ENCODE measurements around the gene KAT14. TPM values are rescaled to one million over a fixed set of nuclear protein-coding genes. Genes with fewer than 3 reads are reported as not detected.

The KAT14 gene
- polyA plus RNA-seq, 1 donor (not counting 4 experiments of a cell fraction or from before 2014, with no cell fraction given), result 9.8 TPM

GRCh38 chr20:18090044-18090443, 47.6 kb upstream of the KAT14 start:
- FAIRE-seq, result no peak

GRCh38 chr20:18090477-18090876, 47.2 kb upstream of the KAT14 start:
- H3K9me1 ChIP-seq (ENCODE audit: control insufficient read depth, extremely low read depth, insufficient read depth, low read length), result no peaks in the 10 kb centered on the region
- H3K9me3 ChIP-seq (ENCODE audit: control insufficient read depth, low read depth, low read length), result no peaks in the 10 kb centered on the region
- H2AFZ ChIP-seq (ENCODE audit: control insufficient read depth, low read length), result no peak overlapping the region
- H4K20me1 ChIP-seq (ENCODE audit: control insufficient read depth, extremely low read depth, insufficient read depth, low read length), result no peaks in the 10 kb centered on the region
- H3K4me3 ChIP-seq (ENCODE audit: control insufficient read depth in 2 of 3, extremely low read depth in 1 of 3, insufficient read depth in 2 of 3, low read depth in 1 of 3, low read length in 3 of 3), result no peak overlapping the region
- dilution Hi-C loops (cut with MboI; ENCODE audit: extremely low pct_ligation_motif_present, low sequenced_read_pairs), result no loop called here
- no peaks in the 10 kb centered on the region for H3K36me3 ChIP-seq (ENCODE audit: control insufficient read depth in 2 of 2, extremely low read depth in 1 of 2, insufficient read depth in 2 of 2, low read length in 2 of 2)
- H3K9ac ChIP-seq (ENCODE audit: control insufficient read depth, extremely low read depth, insufficient read depth, low read length), result no peak overlapping the region
- no peak overlapping the region for H3K27ac ChIP-seq (ENCODE audit: control insufficient read depth, insufficient read depth, low read length)
- DNase-seq (ENCODE audit: low read depth, low spot score) (no peak), FAIRE-seq (no peak)
- H3K79me2 ChIP-seq (ENCODE audit: control insufficient read depth, insufficient read depth, low read length), result no peaks in the 10 kb centered on the region
- no peaks in the 10 kb centered on the region for H3K4me1 ChIP-seq (ENCODE audit: control insufficient read depth, extremely low read depth, insufficient read depth, low read length)
- no peaks in the 10 kb centered on the region for H3K27me3 ChIP-seq (ENCODE audit: control insufficient read depth, extremely low read depth, insufficient read depth, low read length)
- TF ChIP-seq CTCF (optimal IDR thresholded peaks at IDR 0.05 in 1 of 3, IDR thresholded peaks at IDR 0.05 in 1 of 3, conservative IDR thresholded peaks at IDR 0.05 in 1 of 3; ENCODE audit: extremely low read depth in 1 of 3, insufficient read depth in 2 of 3, low read length in 3 of 3) (no peak), EZH2 (IDR thresholded peaks at IDR 0.05; ENCODE audit: low read length) (no peak)
- H3K4me2 ChIP-seq (ENCODE audit: control insufficient read depth, extremely low read depth, insufficient read depth, low read depth, low read length), result no peak overlapping the region

More at GRCh38 chr20:18090044-18090443, 47.6 kb upstream of the KAT14 start:
- H3K9me3 ChIP-seq (ENCODE audit: control insufficient read depth, low read depth, low read length), result no peaks in the 10 kb centered on the region
- dilution Hi-C loops (cut with MboI; ENCODE audit: extremely low pct_ligation_motif_present, low sequenced_read_pairs), result no loop called here
- no peak overlapping the region for H3K27ac ChIP-seq (ENCODE audit: control insufficient read depth, insufficient read depth, low read length)
- no peak overlapping the region for H3K4me3 ChIP-seq (ENCODE audit: control insufficient read depth in 2 of 3, extremely low read depth in 1 of 3, insufficient read depth in 2 of 3, low read depth in 1 of 3, low read length in 3 of 3)
- H2AFZ ChIP-seq (ENCODE audit: control insufficient read depth, low read length), result no peak overlapping the region
- no peaks in the 10 kb centered on the region for H3K9me1 ChIP-seq (ENCODE audit: control insufficient read depth, extremely low read depth, insufficient read depth, low read length)
- no peaks in the 10 kb centered on the region for H3K79me2 ChIP-seq (ENCODE audit: control insufficient read depth, insufficient read depth, low read length)
- H3K4me1 ChIP-seq (ENCODE audit: control insufficient read depth, extremely low read depth, insufficient read depth, low read length), result no peaks in the 10 kb centered on the region
- no peaks in the 10 kb centered on the region for H3K36me3 ChIP-seq (ENCODE audit: control insufficient read depth in 2 of 2, extremely low read depth in 1 of 2, insufficient read depth in 2 of 2, low read length in 2 of 2)
- no peak overlapping the region for H3K4me2 ChIP-seq (ENCODE audit: control insufficient read depth, extremely low read depth, insufficient read depth, low read depth, low read length)
- no peaks in the 10 kb centered on the region for H3K27me3 ChIP-seq (ENCODE audit: control insufficient read depth, extremely low read depth, insufficient read depth, low read length)
- peak in 1 of 3 experiments; percentile 18 for TF ChIP-seq CTCF (optimal IDR thresholded peaks at IDR 0.05 in 1 of 3, IDR thresholded peaks at IDR 0.05 in 1 of 3, conservative IDR thresholded peaks at IDR 0.05 in 1 of 3; ENCODE audit: extremely low read depth in 1 of 3, insufficient read depth in 2 of 3, low read length in 3 of 3)
- no peak for TF ChIP-seq EZH2 (IDR thresholded peaks at IDR 0.05; ENCODE audit: low read length)
- H4K20me1 ChIP-seq (ENCODE audit: control insufficient read depth, extremely low read depth, insufficient read depth, low read length), result no peaks in the 10 kb centered on the region
- DNase-seq (ENCODE audit: low read depth, low spot score), result no peak
- H3K9ac ChIP-seq (ENCODE audit: control insufficient read depth, extremely low read depth, insufficient read depth, low read length), result no peak overlapping the region

Measured in keratinocyte (primary cell).